D721Med (cell line): ENCODE data around the gene TFIP11.

Experiments used
- DNase-seq: peaks from one replicate; pipeline ENCODE4 v3.0.0; 2011; ENCODE audit warnings: low spot score; ENCODE audit not compliant: insufficient read length
- FAIRE-seq: peaks from 2 replicates; lab custom pipeline; 2011; peaks lifted over from hg19 to GRCh38; lab: Jason Lieb, UNC
- CTCF ChIP-seq: IDR thresholded peaks from 2 replicates; pipeline ENCODE4 v1.5.1; 2012; ENCODE audit warnings: mild to moderate bottlenecking, control low read depth; ENCODE audit not compliant: insufficient read depth; ENCODE audit errors: missing control alignments

TFIP11 gene

GRCh38 chr22:26443901-26444690, 68.2 kb downstream of the TFIP11 start:
- DNase-seq: no peak
- FAIRE-seq: no peak

GRCh38 chr22:26442086-26442756, 70.1 kb downstream of the TFIP11 start:
- DNase-seq: no peak
- no peak for FAIRE-seq
- no peak for TF ChIP-seq CTCF

More at GRCh38 chr22:26443901-26444690, 68.2 kb downstream of the TFIP11 start:
- no peak for TF ChIP-seq CTCF
